ENCODE measurements around the gene NPHS1.

NPHS1 gene

DNA sequence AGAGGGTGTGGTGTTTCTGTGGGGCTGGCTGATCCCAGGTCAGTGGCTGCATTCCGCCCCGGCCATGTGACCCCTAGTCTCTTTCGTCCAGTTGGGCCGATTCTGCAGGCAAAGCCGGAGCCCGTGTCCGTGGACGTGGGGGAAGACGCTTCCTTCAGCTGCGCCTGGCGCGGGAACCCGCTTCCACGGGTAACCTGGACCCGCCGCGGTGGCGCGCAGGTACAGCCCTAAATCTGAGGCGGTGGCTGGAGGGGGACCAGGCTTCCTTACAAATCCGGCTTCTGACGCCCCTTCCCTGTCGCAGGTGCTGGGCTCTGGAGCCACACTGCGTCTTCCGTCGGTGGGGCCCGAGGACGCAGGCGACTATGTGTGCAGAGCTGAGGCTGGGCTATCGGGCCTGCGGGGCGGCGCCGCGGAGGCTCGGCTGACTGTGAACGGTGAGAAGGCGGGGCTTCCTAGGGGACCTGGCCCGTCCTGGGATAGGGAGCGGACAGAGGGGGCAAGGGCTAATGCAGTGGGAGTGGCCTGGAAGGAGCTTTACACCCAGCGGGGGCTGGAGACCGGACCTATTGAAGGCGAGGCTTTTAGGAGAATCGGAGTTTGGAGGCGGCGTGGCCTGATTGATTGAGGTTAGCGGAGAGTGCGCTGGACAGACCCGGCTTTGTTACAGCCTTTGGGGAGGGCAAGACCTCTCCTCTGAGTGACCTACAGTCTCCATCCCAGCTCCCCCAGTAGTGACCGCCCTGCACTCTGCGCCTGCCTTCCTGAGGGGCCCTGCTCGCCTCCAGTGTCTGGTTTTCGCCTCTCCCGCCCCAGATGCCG lies 8.7 kb upstream of the NPHS1 start:
- no peak overlapping the region for H3K27ac ChIP-seq
- H3K4me3 ChIP-seq: no peak overlapping the region
- no peak overlapping the region for H3K9ac ChIP-seq (ENCODE audit: insufficient read length)
- no peak for DNase-seq (ENCODE audit: low read depth, low spot score)
- H3K36me3 ChIP-seq (ENCODE audit: insufficient read depth, low read length): no peaks in the 10 kb centered on the region
- H3K9me3 ChIP-seq (ENCODE audit: low read depth, low read length): no peaks in the 10 kb centered on the region
- TF ChIP-seq POLR2AphosphoS5 (IDR thresholded peaks at IDR 0.05; ENCODE audit: borderline replicate concordance, low read depth, low read length): no peak

DNA sequence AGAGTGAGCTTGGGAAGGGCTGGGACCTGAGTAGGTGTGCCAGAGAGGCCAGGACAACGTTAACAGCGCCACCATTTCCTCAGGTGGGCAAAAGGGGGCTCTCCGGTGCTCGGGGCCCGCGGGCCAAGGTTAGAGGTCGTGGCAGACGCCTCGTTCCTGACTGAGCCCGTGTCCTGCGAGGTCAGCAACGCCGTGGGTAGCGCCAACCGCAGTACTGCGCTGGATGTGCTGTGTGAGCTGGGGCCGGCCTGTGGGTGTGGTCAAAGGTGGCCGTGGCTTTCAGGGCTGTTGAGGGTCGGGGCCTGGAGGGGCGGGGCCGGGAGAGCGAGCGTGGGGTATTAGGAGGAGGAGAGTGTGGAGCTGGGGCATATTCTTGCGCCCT lies 8.1 kb upstream of the NPHS1 start:
- H3K9ac ChIP-seq (ENCODE audit: insufficient read length): no peak overlapping the region
- TF ChIP-seq FOXP2 (optimal IDR thresholded peaks at IDR 0.05; ENCODE audit: control extremely low read depth, extremely low read length, insufficient read depth): no peak
- TF ChIP-seq EZH2 (IDR thresholded peaks at IDR 0.05): no peak
- no peak for TF ChIP-seq POLR2AphosphoS5 (IDR thresholded peaks at IDR 0.05; ENCODE audit: borderline replicate concordance, low read depth, low read length)
- no peaks in the 10 kb centered on the region for H3K36me3 ChIP-seq (ENCODE audit: insufficient read depth, low read length)
- H3K9me3 ChIP-seq (ENCODE audit: low read depth, low read length): no peaks in the 10 kb centered on the region
- H3K4me3 ChIP-seq: no peak overlapping the region
- no peak overlapping the region for H3K27ac ChIP-seq
- no peak for DNase-seq (ENCODE audit: low read depth, low spot score)

- no peak overlapping the region for H3K4me3 ChIP-seq
- H3K27ac ChIP-seq: no peak overlapping the region
- no peak for DNase-seq (ENCODE audit: low read depth, low spot score)
- H3K9me3 ChIP-seq (ENCODE audit: low read depth, low read length): no peaks in the 10 kb centered on the region
- H3K36me3 ChIP-seq (ENCODE audit: insufficient read depth, low read length): no peaks in the 10 kb centered on the region
- TF ChIP-seq EZH2 (IDR thresholded peaks at IDR 0.05) (no peak), POLR2AphosphoS5 (IDR thresholded peaks at IDR 0.05; ENCODE audit: borderline replicate concordance, low read depth, low read length) (no peak), FOXP2 (optimal IDR thresholded peaks at IDR 0.05; ENCODE audit: control extremely low read depth, extremely low read length, insufficient read depth) (no peak)
- no peak overlapping the region for H3K9ac ChIP-seq (ENCODE audit: insufficient read length)
Measured at GRCh38 chr19:35859414-35859813, 7.1 kb upstream of the NPHS1 start.

DNA sequence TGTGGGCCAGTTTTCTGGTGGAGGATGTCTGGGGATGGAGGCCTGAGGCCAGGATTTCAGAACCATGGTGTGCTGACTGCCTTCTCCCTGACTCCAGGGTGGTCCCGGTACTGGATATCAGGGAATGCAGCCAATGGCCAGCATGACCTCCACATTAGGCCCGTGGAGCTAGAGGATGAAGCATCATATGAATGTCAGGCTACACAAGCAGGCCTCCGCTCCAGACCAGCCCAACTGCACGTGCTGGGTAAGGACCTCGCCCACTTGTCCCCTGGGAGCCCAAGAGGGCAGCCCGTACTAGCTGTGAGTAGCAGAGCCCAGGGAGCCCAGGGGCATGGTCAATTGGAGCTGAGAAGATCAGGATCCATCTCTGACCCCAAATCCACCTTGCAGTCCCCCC lies 6.0 kb upstream of the NPHS1 start:
- Histone ChIP-seq H3K36me3 (ENCODE audit: insufficient read depth, low read length) (no peaks in the 10 kb centered on the region), H3K4me3 (no peak overlapping the region), H3K9me3 (ENCODE audit: low read depth, low read length) (no peaks in the 10 kb centered on the region), H3K9ac (ENCODE audit: insufficient read length) (no peak overlapping the region), H3K27ac (no peak overlapping the region)
- TF ChIP-seq FOXP2 (optimal IDR thresholded peaks at IDR 0.05; ENCODE audit: control extremely low read depth, extremely low read length, insufficient read depth) (no peak), POLR2AphosphoS5 (IDR thresholded peaks at IDR 0.05; ENCODE audit: borderline replicate concordance, low read depth, low read length) (no peak), EZH2 (IDR thresholded peaks at IDR 0.05) (no peak)
- no peak for DNase-seq (ENCODE audit: low read depth, low spot score)

DNA sequence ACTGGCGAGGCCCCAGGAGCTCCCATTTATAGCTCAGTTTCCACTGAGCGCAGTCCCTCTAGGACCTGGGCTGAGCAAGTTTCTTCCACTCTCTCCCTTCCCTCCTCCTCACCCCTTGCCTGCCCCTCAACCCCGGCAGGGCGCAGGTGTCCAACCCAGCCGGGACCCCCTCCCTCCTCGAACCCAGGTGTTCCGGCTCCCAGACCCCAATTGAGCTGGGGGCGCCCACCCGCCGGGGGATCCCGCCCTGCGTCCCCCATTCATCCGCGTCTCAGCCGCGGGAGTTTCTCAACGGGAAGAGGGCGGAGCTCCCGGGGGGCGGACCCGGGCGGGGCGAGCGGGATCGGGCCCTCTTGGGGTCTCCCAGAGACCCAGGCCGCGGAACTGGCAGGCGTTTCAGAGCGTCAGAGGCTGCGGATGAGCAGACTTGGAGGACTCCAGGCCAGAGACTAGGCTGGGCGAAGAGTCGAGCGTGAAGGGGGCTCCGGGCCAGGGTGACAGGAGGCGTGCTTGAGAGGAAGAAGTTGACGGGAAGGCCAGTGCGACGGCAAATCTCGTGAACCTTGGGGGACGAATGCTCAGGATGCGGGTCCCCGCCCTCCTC lies 4.3 kb upstream of the NPHS1 start, which contains the start of gene KIRREL2:
TSS of gene KIRREL2 (plus strand) at position 366 of the 604 bp plus-strand sequence. CDS start at position 575, 209 bp downstream.
- H3K36me3 ChIP-seq (ENCODE audit: insufficient read depth, low read length): no peaks in the 10 kb centered on the region
- H3K9ac ChIP-seq (ENCODE audit: insufficient read length): no peak within 1 kb of the TSS
- no peak for TF ChIP-seq FOXP2 (optimal IDR thresholded peaks at IDR 0.05; ENCODE audit: control extremely low read depth, extremely low read length, insufficient read depth)
- TF ChIP-seq POLR2AphosphoS5 (IDR thresholded peaks at IDR 0.05; ENCODE audit: borderline replicate concordance, low read depth, low read length): no peak
- no peak for TF ChIP-seq EZH2 (IDR thresholded peaks at IDR 0.05)
- DNase-seq (ENCODE audit: low read depth, low spot score): no peak
- no peak within 1 kb of the TSS for H3K27ac ChIP-seq
- no peaks in the 10 kb centered on the region for H3K9me3 ChIP-seq (ENCODE audit: low read depth, low read length)
- H3K4me3 ChIP-seq: peak within 1 kb of the TSS; percentile 78

DNA sequence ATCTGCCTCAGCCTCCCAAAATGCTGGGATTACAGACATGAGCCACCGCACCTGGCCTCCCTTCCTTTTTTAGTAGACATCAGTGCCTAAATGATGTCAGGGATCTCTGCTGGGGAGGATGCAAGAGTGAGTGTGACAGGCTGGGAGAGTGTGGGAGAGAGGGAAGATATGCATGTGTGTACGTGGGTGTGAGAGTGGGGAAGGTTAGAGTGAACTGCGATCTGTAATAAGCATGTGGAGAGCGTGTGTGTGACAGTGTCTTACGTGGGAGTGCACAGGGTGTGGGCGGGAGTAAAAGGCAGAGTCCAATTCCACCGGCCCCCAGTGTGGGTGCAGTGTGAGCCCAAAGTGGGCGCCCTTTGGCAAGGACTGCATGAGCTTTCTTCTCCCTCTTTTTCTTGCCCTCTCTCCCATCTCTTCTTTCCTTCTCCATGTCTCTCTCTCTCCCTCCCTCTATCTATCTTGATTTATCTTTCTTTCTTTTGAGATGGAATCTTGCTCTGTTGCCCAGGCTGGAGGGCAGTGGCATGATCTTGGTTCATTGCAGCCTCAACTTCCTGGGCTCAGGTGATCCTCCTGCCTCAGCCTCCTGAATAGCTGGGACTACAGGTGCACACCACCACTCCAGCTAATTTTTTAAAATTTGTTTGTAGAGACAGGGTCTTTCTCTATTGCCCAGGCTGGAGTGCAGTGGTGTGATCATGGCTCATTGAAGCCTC lies 893 bp upstream of the NPHS1 start:
- H3K4me3 ChIP-seq: no peak overlapping the region
- TF ChIP-seq FOXP2 (optimal IDR thresholded peaks at IDR 0.05; ENCODE audit: control extremely low read depth, extremely low read length, insufficient read depth) (no peak), EZH2 (IDR thresholded peaks at IDR 0.05) (no peak), POLR2AphosphoS5 (IDR thresholded peaks at IDR 0.05; ENCODE audit: borderline replicate concordance, low read depth, low read length) (no peak)
- no peaks in the 10 kb centered on the region for H3K9me3 ChIP-seq (ENCODE audit: low read depth, low read length)
- no peaks in the 10 kb centered on the region for H3K36me3 ChIP-seq (ENCODE audit: insufficient read depth, low read length)
- no peak for DNase-seq (ENCODE audit: low read depth, low spot score)
- H3K9ac ChIP-seq (ENCODE audit: insufficient read length): no peak overlapping the region
- H3K27ac ChIP-seq: no peak overlapping the region

- Histone ChIP-seq H3K27ac (no peak overlapping the region), H3K9me3 (ENCODE audit: low read depth, low read length) (no peaks in the 10 kb centered on the region), H3K9ac (ENCODE audit: insufficient read length) (no peak overlapping the region), H3K4me3 (no peak overlapping the region), H3K36me3 (ENCODE audit: insufficient read depth, low read length) (no peaks in the 10 kb centered on the region)
- no peak for DNase-seq (ENCODE audit: low read depth, low spot score)
- no peak for TF ChIP-seq FOXP2 (optimal IDR thresholded peaks at IDR 0.05; ENCODE audit: control extremely low read depth, extremely low read length, insufficient read depth)
- no peak for TF ChIP-seq POLR2AphosphoS5 (IDR thresholded peaks at IDR 0.05; ENCODE audit: borderline replicate concordance, low read depth, low read length)
- TF ChIP-seq EZH2 (IDR thresholded peaks at IDR 0.05): no peak
Measured at GRCh38 chr19:35851213-35852028, 883 bp downstream of the NPHS1 start.

Data from SK-N-MC (cell line).